ENCODE data around the gene SPATC1L. TPM values are rescaled to one million over a fixed set of nuclear protein-coding genes. Genes with fewer than 3 reads are reported as not detected.

Gene SPATC1L
- total and polyA plus RNA-seq, 2 donors (not counting 3 experiments of a cell fraction or from before 2014, with no cell fraction given), result 11.5 to 15.3 TPM

DNA sequence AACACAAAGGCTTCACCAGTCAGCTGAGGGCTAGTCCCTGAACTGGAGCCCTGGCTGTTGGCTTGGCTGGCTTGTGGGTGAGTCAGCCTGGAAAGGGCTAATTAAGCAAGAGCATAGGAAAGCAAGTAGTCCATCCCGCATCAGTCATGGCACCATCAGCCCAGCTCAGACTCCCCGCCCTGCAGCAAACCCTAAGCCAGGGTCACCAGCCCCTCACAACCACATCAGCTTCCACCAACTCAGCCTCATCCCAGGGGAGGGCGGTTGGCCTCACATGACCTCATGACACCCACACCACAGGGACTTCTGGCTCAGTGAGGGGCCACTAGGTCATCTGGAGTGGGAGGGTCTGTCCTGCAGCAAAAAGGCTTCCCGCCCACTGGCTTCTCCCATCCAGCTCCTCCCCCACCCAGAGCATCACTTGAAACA, 7.0 kb upstream of the SPATC1L start:
- H3K27me3 ChIP-seq (ENCODE audit: control insufficient read depth in 2 of 2, insufficient read depth in 2 of 2, low read length in 2 of 2), result no peaks in the 10 kb centered on the region
- CTCF ChIA-PET, result interaction anchor here (1.7 kb wide), 1 partner anchor 38 kb away, joined by 8 read pairs; no protein-coding TSS in a partner anchor
- FAIRE-seq, result peak; percentile 84
- H3K9me3 ChIP-seq (replicated peaks; ENCODE audit: control insufficient read depth, insufficient read depth, low read length), result no peaks in the 10 kb centered on the region
- POLR2A ChIA-PET, result no interaction called here
- no TSS peak for BruUV-seq (replicated peaks)
- intact Hi-C loops (cut with micrococcal nuclease), result no loop called here
- peaks cover 10 to 35% of the 10 kb centered on the region in 2 experiments for H3K36me3 ChIP-seq (ENCODE audit: control insufficient read depth in 2 of 2, extremely low read depth in 1 of 2, insufficient read depth in 2 of 2, low read length in 2 of 2)
- no peak overlapping the region for H3K4me2 ChIP-seq (ENCODE audit: insufficient read depth, low read length)
- no peak overlapping the region for H3K27ac ChIP-seq (ENCODE audit: insufficient read depth, low read depth, low read length)
- peak; percentile 66 for DNase-seq (ENCODE audit: low read depth, low spot score)
- no peak overlapping the region for H3K9ac ChIP-seq (replicated peaks; ENCODE audit: extremely low read depth, insufficient read depth, low read length)
- H3K9me1 ChIP-seq (replicated peaks; ENCODE audit: control insufficient read depth, extremely low read depth, insufficient read depth, low read length), result no peaks in the 10 kb centered on the region
- no peaks in the 10 kb centered on the region for H4K20me1 ChIP-seq (replicated peaks; ENCODE audit: control insufficient read depth, extremely low read depth, insufficient read depth, low read length)
- no peak overlapping the region for H3K4me3 ChIP-seq (replicated peaks in 1 of 3; ENCODE audit: insufficient read depth in 1 of 3, low read depth in 1 of 3, low read length in 3 of 3)
- dilution Hi-C loops (cut with MboI; ENCODE audit: extremely low pct_ligation_motif_present, low sequenced_read_pairs), result no loop called here
- no peaks in the 10 kb centered on the region for H3K79me2 ChIP-seq (ENCODE audit: control insufficient read depth, insufficient read depth, low read length)
- TF ChIP-seq JUN (IDR thresholded peaks at IDR 0.05; ENCODE audit: borderline replicate concordance, insufficient read depth, insufficient read length, low read depth) (no peak), GATA2 (IDR thresholded peaks at IDR 0.05; ENCODE audit: insufficient read depth, insufficient read length, low read depth, low read length) (no peak), MYC (IDR thresholded peaks at IDR 0.05; ENCODE audit: low read depth, low read length) (no peak), FOS (IDR thresholded peaks at IDR 0.05; ENCODE audit: borderline replicate concordance, insufficient read depth, low read length) (peak; percentile 44)
- TF ChIP-seq, protein P1, sequence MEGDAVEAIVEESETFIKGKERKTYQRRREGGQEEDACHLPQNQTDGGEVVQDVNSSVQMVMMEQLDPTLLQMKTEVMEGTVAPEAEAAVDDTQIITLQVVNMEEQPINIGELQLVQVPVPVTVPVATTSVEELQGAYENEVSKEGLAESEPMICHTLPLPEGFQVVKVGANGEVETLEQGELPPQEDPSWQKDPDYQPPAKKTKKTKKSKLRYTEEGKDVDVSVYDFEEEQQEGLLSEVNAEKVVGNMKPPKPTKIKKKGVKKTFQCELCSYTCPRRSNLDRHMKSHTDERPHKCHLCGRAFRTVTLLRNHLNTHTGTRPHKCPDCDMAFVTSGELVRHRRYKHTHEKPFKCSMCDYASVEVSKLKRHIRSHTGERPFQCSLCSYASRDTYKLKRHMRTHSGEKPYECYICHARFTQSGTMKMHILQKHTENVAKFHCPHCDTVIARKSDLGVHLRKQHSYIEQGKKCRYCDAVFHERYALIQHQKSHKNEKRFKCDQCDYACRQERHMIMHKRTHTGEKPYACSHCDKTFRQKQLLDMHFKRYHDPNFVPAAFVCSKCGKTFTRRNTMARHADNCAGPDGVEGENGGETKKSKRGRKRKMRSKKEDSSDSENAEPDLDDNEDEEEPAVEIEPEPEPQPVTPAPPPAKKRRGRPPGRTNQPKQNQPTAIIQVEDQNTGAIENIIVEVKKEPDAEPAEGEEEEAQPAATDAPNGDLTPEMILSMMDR (IDR thresholded peaks at IDR 0.05; ENCODE audit: extremely low read depth in 1 of 2, insufficient read depth in 1 of 2, low read depth in 1 of 2, low read length in 2 of 2), result no peak
- TF ChIP-seq, protein P2, sequence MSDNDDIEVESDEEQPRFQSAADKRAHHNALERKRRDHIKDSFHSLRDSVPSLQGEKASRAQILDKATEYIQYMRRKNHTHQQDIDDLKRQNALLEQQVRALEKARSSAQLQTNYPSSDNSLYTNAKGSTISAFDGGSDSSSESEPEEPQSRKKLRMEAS (IDR thresholded peaks at IDR 0.05; ENCODE audit: insufficient read depth, insufficient read length), result no peak
- H2AFZ ChIP-seq (ENCODE audit: low read depth, low read length), result no peak overlapping the region
- H3K4me1 ChIP-seq (ENCODE audit: control insufficient read depth, extremely low read depth, insufficient read depth, low read length), result peaks cover 22% of the 10 kb centered on the region
